Adipocyte (in vitro differentiated cells): ENCODE data around the gene ANKS1A.
"Not testable (repeated sequence)": the region's sequence is repeated elsewhere in the genome, so short reads cannot be mapped to it uniquely, and the experiment has no call there.

Source experiments
- DNase-seq: peaks from one replicate; pipeline ENCODE4 v3.0.0-alpha.2; 2015; ENCODE audit warnings: low read depth
- H3K27me3 ChIP-seq: replicated peaks from 2 replicates; pipeline ENCODE4 v1.7.0; 2013; ENCODE audit warnings: mild to moderate bottlenecking, low read length, moderate library complexity; ENCODE audit not compliant: control insufficient read depth, insufficient read depth
- H3K36me3 ChIP-seq: 2 replicates; pipeline ENCODE4 v1.7.0; 2013; ENCODE audit warnings: low read length, mild to moderate bottlenecking, moderate library complexity; ENCODE audit not compliant: control insufficient read depth, insufficient read depth, severe bottlenecking
- H3K4me1 ChIP-seq: 2 replicates; pipeline ENCODE4 v1.7.0; 2013; ENCODE audit warnings: mild to moderate bottlenecking, low read length, moderate library complexity; ENCODE audit not compliant: control insufficient read depth, insufficient read depth
- H3K4me3 ChIP-seq: 2 replicates; pipeline ENCODE4 v1.7.0; 2013; ENCODE audit warnings: mild to moderate bottlenecking, low read length, moderate library complexity
- H3K9ac ChIP-seq: 2 replicates; pipeline ENCODE4 v1.7.0; 2013; ENCODE audit warnings: mild to moderate bottlenecking, low read length, moderate library complexity
- H3K9me3 ChIP-seq: 2 replicates; pipeline ENCODE4 v1.7.0; 2013; ENCODE audit warnings: mild to moderate bottlenecking, low read length, moderate library complexity; ENCODE audit not compliant: control insufficient read depth

Gene ANKS1A

GRCh38 chr6:35128042-35128441 is 239.0 kb downstream of the ANKS1A start:
- Histone ChIP-seq H3K9me3 (no peaks in the 10 kb centered on the region), H3K4me1 (no peaks in the 10 kb centered on the region), H3K9ac (no peak overlapping the region), H3K36me3 (no peaks in the 10 kb centered on the region), H3K27me3 (no peaks in the 10 kb centered on the region), H3K4me3 (no peak overlapping the region)
- no peak for DNase-seq

- H3K9me3 ChIP-seq, result no peaks in the 10 kb centered on the region
- H3K4me3 ChIP-seq, result no peak overlapping the region
- no peaks in the 10 kb centered on the region for H3K27me3 ChIP-seq
- H3K4me1 ChIP-seq, result no peaks in the 10 kb centered on the region
- no peak overlapping the region for H3K9ac ChIP-seq
- DNase-seq, result peak; percentile 32
- H3K36me3 ChIP-seq, result no peaks in the 10 kb centered on the region
Measured at GRCh38 chr6:35128496-35128895, 239.4 kb downstream of the ANKS1A start.

- no peak for DNase-seq
- Histone ChIP-seq H3K9me3 (no peaks in the 10 kb centered on the region), H3K9ac (no peak overlapping the region), H3K27me3 (no peaks in the 10 kb centered on the region), H3K4me3 (no peak overlapping the region), H3K36me3 (no peaks in the 10 kb centered on the region), H3K4me1 (peaks cover 4% of the 10 kb centered on the region)
Measured at GRCh38 chr6:35136185-35136584, 247.1 kb downstream of the ANKS1A start.

- H3K36me3 ChIP-seq, H3K4me3 ChIP-seq, H3K4me1 ChIP-seq, H3K9ac ChIP-seq, DNase-seq, H3K9me3 ChIP-seq, H3K27me3 ChIP-seq: not testable (repeated sequence)
Measured at GRCh38 chr6:35138191-35138590, 249.1 kb downstream of the ANKS1A start.

GRCh38 chr6:35139470-35139869 is 250.4 kb downstream of the ANKS1A start:
- DNase-seq, result no peak
- H3K27me3 ChIP-seq, result no peaks in the 10 kb centered on the region
- H3K4me3 ChIP-seq, result no peak overlapping the region
- no peaks in the 10 kb centered on the region for H3K9me3 ChIP-seq
- H3K4me1 ChIP-seq, result peaks cover 9% of the 10 kb centered on the region
- H3K36me3 ChIP-seq, result no peaks in the 10 kb centered on the region
- H3K9ac ChIP-seq, result no peak overlapping the region

GRCh38 chr6:35139924-35140638 is 251.0 kb downstream of the ANKS1A start:
- H3K4me3 ChIP-seq, result no peak overlapping the region
- H3K4me1 ChIP-seq, result peaks cover 9% of the 10 kb centered on the region
- H3K27me3 ChIP-seq, result no peaks in the 10 kb centered on the region
- DNase-seq, result peak; percentile 84
- H3K36me3 ChIP-seq, result no peaks in the 10 kb centered on the region
- peak overlapping the region; percentile 39 for H3K9ac ChIP-seq
- no peaks in the 10 kb centered on the region for H3K9me3 ChIP-seq

GRCh38 chr6:35140639-35141006 is 251.6 kb downstream of the ANKS1A start:
- peak overlapping the region; percentile 39 for H3K9ac ChIP-seq
- no peak for DNase-seq

More at GRCh38 chr6:35140639-35141006, 251.6 kb downstream of the ANKS1A start:
- no peaks in the 10 kb centered on the region for H3K36me3 ChIP-seq
- H3K27me3 ChIP-seq, result no peaks in the 10 kb centered on the region
- H3K4me1 ChIP-seq, result peaks cover 10% of the 10 kb centered on the region
- no peaks in the 10 kb centered on the region for H3K9me3 ChIP-seq
- H3K4me3 ChIP-seq, result no peak overlapping the region
